Right forelimb (tissue), 1 donor: ENCODE data around the gene LRRC73.
"Not testable (repeated sequence)": the region's sequence is repeated elsewhere in the genome, so short reads cannot be mapped to it uniquely, and the experiment has no call there.

Source experiments
- DNase-seq: peaks from one replicate; pipeline ENCODE4 v3.0.0-alpha.2; 2018

Gene LRRC73

DNA sequence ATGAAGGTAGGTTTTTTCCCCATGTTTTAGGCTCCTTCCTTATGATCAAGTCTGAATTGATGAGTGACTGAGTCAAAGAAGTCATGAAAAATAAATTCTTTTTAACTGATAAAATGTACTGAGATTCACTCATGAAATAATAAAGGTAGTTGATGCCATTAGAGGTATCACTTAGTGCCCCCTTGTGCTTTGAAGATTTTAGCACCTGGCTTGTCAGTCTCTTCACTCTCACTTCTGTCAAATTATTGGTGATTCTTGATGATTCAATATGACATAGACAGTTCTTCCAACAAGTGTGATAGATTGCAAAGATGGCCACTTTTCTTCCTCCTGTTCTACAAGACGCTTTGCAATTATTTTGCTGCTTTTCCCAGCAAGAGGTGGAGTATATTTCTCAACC is 50.6 kb downstream of the LRRC73 start:
- DNase-seq: no peak

DNA sequence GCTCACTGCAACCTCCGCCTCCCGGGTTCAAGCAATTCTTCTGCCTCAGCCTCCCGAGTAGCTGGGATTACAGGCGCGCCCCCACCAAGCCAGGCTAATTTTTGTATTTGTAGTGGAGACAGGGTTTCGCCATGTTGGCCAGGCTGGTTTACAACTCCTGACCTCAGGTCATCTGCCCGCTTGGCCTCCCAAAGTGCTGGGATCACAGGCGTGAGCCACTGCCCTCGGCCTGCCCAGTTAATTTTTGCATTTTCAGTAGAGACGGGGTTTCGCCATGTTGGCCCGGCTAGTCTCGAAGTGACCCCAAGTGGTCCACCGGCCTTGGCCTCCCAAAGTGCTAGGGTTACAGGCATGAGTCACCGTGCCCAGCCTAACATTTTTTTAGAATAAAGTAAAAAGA is 52.0 kb downstream of the LRRC73 start:
- DNase-seq: not testable (repeated sequence)

DNA sequence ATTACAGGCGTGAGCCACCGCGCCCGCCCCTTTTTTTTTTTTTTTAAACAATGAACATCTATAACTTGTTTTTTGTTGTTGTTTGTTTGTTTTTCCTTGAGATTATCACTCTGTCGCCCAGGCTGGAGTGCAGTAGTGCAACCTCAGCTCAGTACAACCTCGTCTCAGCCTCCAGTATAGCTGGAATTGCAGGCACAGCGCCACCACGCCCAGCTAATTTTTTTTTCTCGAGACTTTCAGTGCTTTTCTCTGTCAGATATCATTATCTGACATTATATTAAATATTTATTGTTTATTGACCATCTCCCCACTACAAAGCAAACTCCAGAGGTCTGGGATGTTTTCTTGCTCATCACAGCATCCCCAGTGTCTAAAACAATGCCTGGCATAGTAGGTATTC is 52.5 kb downstream of the LRRC73 start:
- no peak for DNase-seq
